T-helper 2 cell treated with Interferon-gamma antibody and Interleukin-4, amounts not matched to agents 100 ng/mL and 5 ng/mL, for 36 hours (primary cell): ENCODE results near the gene VPS13A. TPM values are rescaled to one million over a fixed set of nuclear protein-coding genes. Genes with fewer than 3 reads are reported as not detected.

Experiments
- intact Hi-C: fragments of 100-400 bp; cut with micrococcal nuclease; formaldehyde crosslinking; loops from one replicate; pipeline ENCODE4 v1.15.1; 2023
- total RNA-seq: library from RNA; stranded (reverse); gene quantifications from 2 replicates; pipeline ENCODE4 v1.2.3, GENCODE V29; 2022

The VPS13A gene
- total RNA-seq, 1 donor from 2014 or later: 47.6 TPM

DNA sequence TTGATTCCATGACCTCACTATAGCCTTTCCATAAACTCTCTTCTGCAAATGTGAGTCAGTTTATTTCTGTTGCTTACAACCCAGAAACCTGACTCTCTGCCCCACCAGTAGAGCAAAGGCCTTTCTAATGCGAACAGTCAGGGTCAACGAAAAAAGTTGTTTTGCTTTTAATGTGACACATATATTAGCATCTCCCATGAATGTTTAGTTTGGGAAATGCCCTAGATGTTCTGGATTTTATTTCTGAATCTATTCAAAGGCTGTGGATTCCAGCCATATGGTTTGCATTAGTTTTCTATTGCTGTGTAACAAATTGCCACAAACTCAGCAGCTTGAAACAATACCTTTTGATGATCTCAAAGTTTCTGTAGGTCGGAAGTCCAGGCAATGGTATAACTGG is 277.3 kb downstream of the VPS13A start:
- intact Hi-C loops: loop anchor here (5.0 kb wide), 1 partner anchor 578 kb away; the partner anchor contains the start of gene GNAQ

DNA sequence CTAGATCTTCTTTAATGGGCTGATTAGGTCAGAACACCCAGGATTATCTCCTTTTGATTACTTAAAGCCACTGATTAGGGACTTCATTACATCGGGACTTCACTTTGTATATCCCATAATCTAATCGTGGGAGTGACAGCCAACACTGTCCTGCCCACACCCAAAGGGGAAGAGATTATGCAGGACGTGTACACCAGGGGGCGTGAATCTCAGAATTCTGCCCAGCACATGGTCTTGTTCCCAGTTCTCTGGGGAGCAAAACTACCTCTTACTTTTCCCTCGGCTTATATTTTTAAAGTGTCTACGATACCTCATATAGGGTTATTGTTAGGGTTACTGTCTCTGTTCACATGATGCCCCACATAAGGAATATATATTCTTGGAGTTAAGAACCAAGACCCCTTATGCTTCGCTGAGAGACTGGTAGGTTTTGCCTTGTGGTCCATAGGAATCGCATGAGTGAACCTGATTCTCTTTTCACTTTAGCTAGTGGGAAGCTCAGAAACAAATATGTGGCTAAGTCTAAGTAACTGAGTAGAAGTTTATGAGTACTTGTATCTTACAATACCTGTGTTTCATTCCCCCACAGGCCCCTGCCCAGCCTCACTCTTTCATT is 278.1 kb downstream of the VPS13A start:
- intact Hi-C loops: loop anchor here (5.0 kb wide), 1 partner anchor 577 kb away; the partner anchor contains the start of gene GNAQ

DNA sequence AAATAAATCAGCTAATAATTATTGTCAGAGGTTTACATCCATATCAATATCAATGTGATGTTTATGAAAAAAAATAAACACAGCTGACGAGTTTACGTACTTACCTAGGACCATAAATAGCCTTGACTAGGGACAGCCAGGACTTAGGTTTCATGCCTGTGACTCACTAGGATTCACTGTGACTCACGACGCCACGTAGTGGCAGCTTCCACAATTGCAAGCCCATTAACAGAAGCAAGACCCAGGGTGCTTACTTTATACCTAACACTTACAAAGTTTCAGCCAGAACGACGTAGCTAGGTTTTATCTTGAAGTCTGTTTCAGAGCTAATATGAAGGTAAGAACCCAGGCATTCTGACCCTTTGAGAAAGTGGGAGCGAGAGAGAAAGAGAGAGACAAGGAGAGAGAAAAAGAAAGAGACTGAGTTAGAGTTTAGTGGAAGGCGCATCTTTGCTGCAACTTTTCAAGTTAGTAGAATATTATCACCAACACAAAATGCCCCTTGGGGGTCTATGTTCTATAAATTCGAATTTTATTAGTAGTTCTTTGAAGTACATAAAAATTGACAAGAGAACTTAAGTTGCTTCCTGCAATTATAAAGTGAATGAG is 279.6 kb downstream of the VPS13A start:
- intact Hi-C loops: loop anchor here (2.0 to 5.0 kb wide), 2 partner anchors 290 to 575 kb away; partner anchors contain the start of gene GNAQ

GRCh38 chr9:77457916-77458592 is 280.7 kb downstream of the VPS13A start:
- intact Hi-C loops: loop anchor here (1.0 to 5.0 kb wide), 5 partner anchors 18 to 574 kb away; partner anchors contain the start of gene GNAQ

GRCh38 chr9:77460938-77461337 is 283.6 kb downstream of the VPS13A start:
- intact Hi-C loops: no loop called here

DNA sequence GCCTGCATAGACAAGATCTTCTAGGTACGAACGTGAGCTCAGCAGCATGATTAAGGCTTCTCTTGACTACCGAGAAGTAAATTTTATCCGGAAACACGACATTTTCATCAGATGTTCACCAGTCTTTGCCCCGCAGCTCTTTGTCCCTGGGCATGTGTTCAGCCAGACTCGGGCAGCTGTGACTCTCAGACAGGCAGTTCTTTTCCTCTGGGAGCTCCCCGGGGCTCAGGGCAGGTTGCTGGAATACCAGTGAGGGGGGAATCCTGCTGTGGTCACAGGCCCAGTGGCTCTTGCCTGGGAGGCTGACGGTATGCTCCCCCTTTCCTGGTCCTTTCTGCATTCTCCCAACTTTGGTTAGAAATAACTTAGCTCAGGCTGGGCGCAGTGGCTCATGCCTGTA is 284.7 kb downstream of the VPS13A start:
- intact Hi-C loops: no loop called here

DNA sequence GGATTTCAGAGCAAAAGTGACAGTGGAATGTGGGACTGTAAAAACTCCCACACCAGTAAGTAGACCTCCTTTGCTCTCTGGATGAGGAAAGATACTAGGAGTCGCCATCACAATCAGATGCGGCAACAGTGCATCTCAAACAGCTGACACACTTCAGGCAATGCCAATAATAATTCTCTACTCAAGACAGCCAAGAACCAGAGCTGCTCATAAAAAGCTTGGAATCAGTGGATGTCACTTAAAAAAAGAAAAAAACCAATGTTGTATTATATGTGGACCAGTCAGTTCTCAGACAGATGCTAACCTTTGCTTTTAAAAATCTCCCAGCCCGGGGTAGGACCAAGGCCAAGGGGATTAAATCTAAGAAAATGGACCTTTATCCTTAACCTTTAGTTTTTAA is 285.8 kb downstream of the VPS13A start:
- intact Hi-C loops: no loop called here

GRCh38 chr9:77464661-77465060 is 287.3 kb downstream of the VPS13A start:
- intact Hi-C loops: no loop called here

- intact Hi-C loops: loop anchor here (10.0 kb wide), 1 partner anchor 765 kb away; the partner anchor contains the start of gene CEP78
Observed at GRCh38 chr9:77469515-77470231, 292.3 kb downstream of the VPS13A start.

Other genes with a start within 250 kb of the VPS13A start
- gene FOXB2, start 157.9 kb upstream of the VPS13A start, total RNA-seq: not detected in 2 replicates